ENCODE data around the gene PIK3AP1. TPM values are rescaled to one million over a fixed set of nuclear protein-coding genes. Genes with fewer than 3 reads are reported as not detected.

Gene PIK3AP1
- total RNA-seq, 1 donor from 2014 or later = 5.9 TPM

GRCh38 chr10:96608262-96608661 is 112.1 kb downstream of the PIK3AP1 start:
- DNase-seq (ENCODE audit: low spot score in 2 of 2) = no peak
- intact Hi-C loops (cut with DNase I) = no loop called here
- no peak overlapping the region for H3K4me3 ChIP-seq
- H3K9me3 ChIP-seq = no peaks in the 10 kb centered on the region
- TF ChIP-seq CTCF (IDR thresholded peaks at IDR 0.05) = no peak
- no peaks in the 10 kb centered on the region for H3K27me3 ChIP-seq
- H3K36me3 ChIP-seq = no peaks in the 10 kb centered on the region
- H3K4me1 ChIP-seq = peaks cover 0 to 5% of the 10 kb centered on the region in 2 donors
- H3K27ac ChIP-seq = no peak overlapping the region

GRCh38 chr10:96606946-96607345 is 113.4 kb downstream of the PIK3AP1 start:
- no peaks in the 10 kb centered on the region for H3K9me3 ChIP-seq
- TF ChIP-seq CTCF (IDR thresholded peaks at IDR 0.05) = no peak
- peaks cover 0 to 5% of the 10 kb centered on the region in 2 donors for H3K4me1 ChIP-seq
- H3K27me3 ChIP-seq = no peaks in the 10 kb centered on the region
- no peak overlapping the region for H3K27ac ChIP-seq
- H3K36me3 ChIP-seq = no peaks in the 10 kb centered on the region
- no peak overlapping the region for H3K4me3 ChIP-seq
- intact Hi-C loops (cut with DNase I) = no loop called here
- no peak for DNase-seq (ENCODE audit: low spot score in 2 of 2)

- intact Hi-C loops (cut with DNase I) = no loop called here
- H3K4me3 ChIP-seq = no peak overlapping the region
These were observed 114.1 kb downstream of the PIK3AP1 start for GRCh38 chr10:96606216-96606615.

GRCh38 chr10:96600337-96600736 is 120.0 kb downstream of the PIK3AP1 start:
- no peak overlapping the region for H3K4me3 ChIP-seq
- DNase-seq (ENCODE audit: low spot score in 2 of 2) = no peak
- intact Hi-C loops (cut with DNase I) = no loop called here

More at GRCh38 chr10:96606216-96606615, 114.1 kb downstream of the PIK3AP1 start:
- TF ChIP-seq CTCF (IDR thresholded peaks at IDR 0.05) = no peak
- H3K27me3 ChIP-seq = no peaks in the 10 kb centered on the region
- H3K9me3 ChIP-seq = no peaks in the 10 kb centered on the region
- no peak for DNase-seq (ENCODE audit: low spot score in 2 of 2)
- no peaks in the 10 kb centered on the region for H3K36me3 ChIP-seq
- no peak overlapping the region for H3K27ac ChIP-seq
- peaks cover 0 to 5% of the 10 kb centered on the region in 2 donors for H3K4me1 ChIP-seq

GRCh38 chr10:96598846-96599245 is 121.5 kb downstream of the PIK3AP1 start:
- H3K36me3 ChIP-seq = no peaks in the 10 kb centered on the region
- no peaks in the 10 kb centered on the region for H3K4me1 ChIP-seq
- H3K9me3 ChIP-seq = no peaks in the 10 kb centered on the region

More at GRCh38 chr10:96600337-96600736, 120.0 kb downstream of the PIK3AP1 start:
- Histone ChIP-seq H3K27me3 (no peaks in the 10 kb centered on the region), H3K36me3 (no peaks in the 10 kb centered on the region), H3K9me3 (no peaks in the 10 kb centered on the region), H3K4me1 (no peaks in the 10 kb centered on the region), H3K27ac (no peak overlapping the region)
- no peak for TF ChIP-seq CTCF (IDR thresholded peaks at IDR 0.05)

More at GRCh38 chr10:96598846-96599245, 121.5 kb downstream of the PIK3AP1 start:
- intact Hi-C loops (cut with DNase I) = no loop called here
- Histone ChIP-seq H3K27me3 (no peaks in the 10 kb centered on the region), H3K27ac (no peak overlapping the region), H3K4me3 (no peak overlapping the region)
- no peak for DNase-seq (ENCODE audit: low spot score in 2 of 2)
- TF ChIP-seq CTCF (IDR thresholded peaks at IDR 0.05) = no peak
